Testis (tissue), 2 donors: Measurements from ENCODE around the gene UBE2K.

Experiments used
- POLR2A ChIP-seq: fragments of 450-650 bp; IDR thresholded peaks from one replicate; pipeline ENCODE4 v1.6.1; 2017; ENCODE audit warnings: antibody characterized with exemption, mild to moderate bottlenecking, moderate library complexity
- TF ChIP-seq, protein P1 (sequence below), 3 experiments: fragments of 450-650 bp in 2 of 3; fragments of 200-600 bp in 1 of 3; sonication (generic) in 1 of 3; IDR thresholded peaks; one replicate each; pipeline ENCODE4 v1.5.1; 2016 to 2019; ENCODE audit warnings: antibody characterized with exemption in 3 of 3, mild to moderate bottlenecking in 2 of 3, moderate library complexity in 1 of 3

DNA sequence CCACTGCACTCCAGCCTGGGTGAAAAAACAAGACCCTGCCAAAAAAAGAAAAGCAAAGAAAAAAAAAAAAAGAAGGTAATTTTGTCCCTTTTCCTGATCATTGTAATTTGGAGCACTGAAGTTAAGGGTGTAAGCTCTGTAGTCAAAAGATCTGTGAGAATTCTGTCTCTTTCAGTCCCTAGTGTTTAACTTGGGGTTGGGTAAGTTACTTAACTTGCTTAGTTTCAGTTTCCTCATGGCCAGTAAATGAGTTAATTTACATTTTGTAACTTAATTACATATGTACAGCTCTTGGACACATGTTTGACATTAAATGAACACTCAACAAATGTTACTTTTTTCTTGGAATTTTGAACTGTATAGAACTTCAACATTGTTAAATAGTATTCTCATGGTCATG, 10.9 kb upstream of the UBE2K start:
- no peak for TF ChIP-seq POLR2A
- TF ChIP-seq, protein P1, sequence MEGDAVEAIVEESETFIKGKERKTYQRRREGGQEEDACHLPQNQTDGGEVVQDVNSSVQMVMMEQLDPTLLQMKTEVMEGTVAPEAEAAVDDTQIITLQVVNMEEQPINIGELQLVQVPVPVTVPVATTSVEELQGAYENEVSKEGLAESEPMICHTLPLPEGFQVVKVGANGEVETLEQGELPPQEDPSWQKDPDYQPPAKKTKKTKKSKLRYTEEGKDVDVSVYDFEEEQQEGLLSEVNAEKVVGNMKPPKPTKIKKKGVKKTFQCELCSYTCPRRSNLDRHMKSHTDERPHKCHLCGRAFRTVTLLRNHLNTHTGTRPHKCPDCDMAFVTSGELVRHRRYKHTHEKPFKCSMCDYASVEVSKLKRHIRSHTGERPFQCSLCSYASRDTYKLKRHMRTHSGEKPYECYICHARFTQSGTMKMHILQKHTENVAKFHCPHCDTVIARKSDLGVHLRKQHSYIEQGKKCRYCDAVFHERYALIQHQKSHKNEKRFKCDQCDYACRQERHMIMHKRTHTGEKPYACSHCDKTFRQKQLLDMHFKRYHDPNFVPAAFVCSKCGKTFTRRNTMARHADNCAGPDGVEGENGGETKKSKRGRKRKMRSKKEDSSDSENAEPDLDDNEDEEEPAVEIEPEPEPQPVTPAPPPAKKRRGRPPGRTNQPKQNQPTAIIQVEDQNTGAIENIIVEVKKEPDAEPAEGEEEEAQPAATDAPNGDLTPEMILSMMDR (IDR thresholded peaks at IDR 0.05): no peak
